Smooth muscle cell (in vitro differentiated cells): ENCODE results near the gene MECR. TPM values are rescaled to one million over a fixed set of nuclear protein-coding genes. Genes with fewer than 3 reads are reported as not detected.

Experiments used
- DNase-seq: peaks from one replicate; lab custom pipeline; 2025; ENCODE audit not compliant: unreplicated experiment; lab: John Stamatoyannopoulos, UW
- H2AFZ ChIP-seq: fragments of 200-600 bp; sonication (generic); 2 replicates; pipeline ENCODE4 v1.6.0; 2016; ENCODE audit warnings: antibody characterized with exemption, low read depth, mild to moderate bottlenecking
- H3F3A ChIP-seq: fragments of 200-600 bp; sonication (generic); 2 replicates; pipeline ENCODE4 v1.6.0; 2017; ENCODE audit warnings: antibody characterized with exemption, low read depth
- H3K27ac ChIP-seq: fragments of 200-600 bp; sonication (generic); 2 replicates; pipeline ENCODE4 v1.5.1; 2016; ENCODE audit warnings: low read depth, mild to moderate bottlenecking
- H3K27me3 ChIP-seq: fragments of 200-600 bp; sonication (generic); 2 replicates; pipeline ENCODE4 v1.6.1; 2016; ENCODE audit warnings: low read depth, mild to moderate bottlenecking
- H3K36me3 ChIP-seq: fragments of 200-600 bp; sonication (generic); 2 replicates; pipeline ENCODE4 v1.5.1; 2016; ENCODE audit warnings: low read depth
- H3K4me1 ChIP-seq: fragments of 200-600 bp; sonication (generic); 2 replicates; pipeline ENCODE4 v1.5.1; 2016; ENCODE audit warnings: low read depth
- H3K4me2 ChIP-seq: fragments of 200-600 bp; sonication (generic); 2 replicates; pipeline ENCODE4 v1.6.0; 2016; ENCODE audit warnings: mild to moderate bottlenecking
- H3K4me3 ChIP-seq: fragments of 200-600 bp; sonication (generic); 2 replicates; pipeline ENCODE4 v1.5.1; 2016; ENCODE audit warnings: mild to moderate bottlenecking
- H3K79me2 ChIP-seq: fragments of 200-600 bp; sonication (generic); 2 replicates; pipeline ENCODE4 v1.6.0; 2016; ENCODE audit warnings: low read depth, mild to moderate bottlenecking
- H3K9ac ChIP-seq: fragments of 200-600 bp; sonication (generic); 2 replicates; pipeline ENCODE4 v1.6.0; 2016; ENCODE audit warnings: low read depth
- H3K9me3 ChIP-seq: fragments of 200-600 bp; sonication (generic); replicated peaks from 2 replicates; pipeline ENCODE4 v1.5.1; 2016; ENCODE audit warnings: low read depth
- H4K20me1 ChIP-seq: fragments of 200-600 bp; sonication (generic); 2 replicates; pipeline ENCODE4 v1.6.0; 2016; ENCODE audit warnings: low read depth
- CTCF ChIP-seq: fragments of 200-600 bp; sonication (generic); IDR thresholded peaks from 2 replicates; pipeline ENCODE4 v1.5.1; 2017; ENCODE audit warnings: borderline replicate concordance, mild to moderate bottlenecking, antibody characterized with exemption; ENCODE audit not compliant: insufficient read depth, poor library complexity, severe bottlenecking
- WGBS: methylation state at CpG from one replicate; pipeline ENCODE4 v1.1.7; 2016; ENCODE audit warnings: low lambda C conversion rate; 5-methylcytosine and 5-hydroxymethylcytosine counted together
- polyA plus RNA-seq: library from polyadenylated mRNA; unstranded; fragments of >200 nt; fragmentation: Nextera tagmentation; extraction: Ambion mirVana; gene quantifications from 2 replicates; pipeline ENCODE4 v1.2.1, GENCODE V29; 2016
- total RNA-seq: library from RNA; depleted of rRNA; stranded (reverse); fragments of >200 nt; gene quantifications from 2 replicates; pipeline ENCODE4 v1.2.3, GENCODE V29; 2014

Gene MECR
- total and polyA plus RNA-seq, 2 experiments from 2014 or later = 11.6 to 43.8 TPM

GRCh38 chr1:29259802-29260441 is 29.2 kb upstream of the MECR start:
- H4K20me1 ChIP-seq = no peaks in the 10 kb centered on the region
- peak overlapping the region; percentile 96 for H3K4me2 ChIP-seq
- no peak overlapping the region for H2AFZ ChIP-seq
- DNase-seq = peak; percentile 25
- H3K79me2 ChIP-seq = peaks cover 4% of the 10 kb centered on the region
- H3F3A ChIP-seq = no peaks in the 10 kb centered on the region
- H3K9me3 ChIP-seq = no peaks in the 10 kb centered on the region
- no peaks in the 10 kb centered on the region for H3K27me3 ChIP-seq
- H3K36me3 ChIP-seq = no peaks in the 10 kb centered on the region
- H3K27ac ChIP-seq = no peak overlapping the region
- H3K4me3 ChIP-seq = peak overlapping the region; percentile 57
- TF ChIP-seq CTCF = no peak
- peaks cover 28% of the 10 kb centered on the region for H3K4me1 ChIP-seq
- 5% methylated on average over 47 of the region's 56 CpGs for WGBS
- H3K9ac ChIP-seq = peak overlapping the region; percentile 16

- Histone ChIP-seq H3K9ac (peak overlapping the region; percentile 16), H3K4me2 (peak overlapping the region; percentile 96), H3K9me3 (no peaks in the 10 kb centered on the region), H3K79me2 (peaks cover 7% of the 10 kb centered on the region), H3K36me3 (no peaks in the 10 kb centered on the region), H3F3A (no peaks in the 10 kb centered on the region), H2AFZ (no peak overlapping the region), H3K27ac (no peak overlapping the region), H3K27me3 (no peaks in the 10 kb centered on the region), H3K4me3 (peak overlapping the region; percentile 57), H4K20me1 (no peaks in the 10 kb centered on the region), H3K4me1 (peaks cover 28% of the 10 kb centered on the region)
- 19% methylated on average over 26 of the region's 38 CpGs for WGBS
- DNase-seq = no peak
- TF ChIP-seq CTCF = no peak
Measured at GRCh38 chr1:29258976-29259801, 28.5 kb upstream of the MECR start.

GRCh38 chr1:29258189-29258975 is 27.6 kb upstream of the MECR start:
- H3K36me3 ChIP-seq = no peaks in the 10 kb centered on the region
- H3K9ac ChIP-seq = no peak overlapping the region
- no peaks in the 10 kb centered on the region for H3K27me3 ChIP-seq
- H3K4me2 ChIP-seq = no peak overlapping the region
- DNase-seq = no peak
- no peak overlapping the region for H3K4me3 ChIP-seq
- TF ChIP-seq CTCF = no peak
- WGBS = 91% methylated on average over 16 of the region's 16 CpGs
- H3F3A ChIP-seq = no peaks in the 10 kb centered on the region
- no peaks in the 10 kb centered on the region for H4K20me1 ChIP-seq
- H2AFZ ChIP-seq = no peak overlapping the region
- H3K79me2 ChIP-seq = peaks cover 14% of the 10 kb centered on the region
- no peaks in the 10 kb centered on the region for H3K9me3 ChIP-seq
- peaks cover 28% of the 10 kb centered on the region for H3K4me1 ChIP-seq
- H3K27ac ChIP-seq = no peak overlapping the region
